CD4-positive, alpha-beta T cell treated with Interleukin-1 beta for 1 hour (primary cell): ENCODE results near the gene HM13.
A peak's percentile ranks its signal among the peaks of the same experiment; 100 is the strongest.
"Not testable (repeated sequence)": the region's sequence is repeated elsewhere in the genome, so short reads cannot be mapped to it uniquely, and the experiment has no call there.

Experiments used
- DNase-seq, 2 donors: peaks; one replicate each; pipeline ENCODE4 v3.0.0-alpha.2; 2020 to 2022

Gene HM13

GRCh38 chr20:31543966-31544598 lies 29.8 kb downstream of the HM13 start:
- no peak for DNase-seq

GRCh38 chr20:31544600-31544999 lies 30.4 kb downstream of the HM13 start:
- no peak for DNase-seq

- not testable (repeated sequence) for DNase-seq
Measured at GRCh38 chr20:31545621-31546040, 31.4 kb downstream of the HM13 start.

DNA sequence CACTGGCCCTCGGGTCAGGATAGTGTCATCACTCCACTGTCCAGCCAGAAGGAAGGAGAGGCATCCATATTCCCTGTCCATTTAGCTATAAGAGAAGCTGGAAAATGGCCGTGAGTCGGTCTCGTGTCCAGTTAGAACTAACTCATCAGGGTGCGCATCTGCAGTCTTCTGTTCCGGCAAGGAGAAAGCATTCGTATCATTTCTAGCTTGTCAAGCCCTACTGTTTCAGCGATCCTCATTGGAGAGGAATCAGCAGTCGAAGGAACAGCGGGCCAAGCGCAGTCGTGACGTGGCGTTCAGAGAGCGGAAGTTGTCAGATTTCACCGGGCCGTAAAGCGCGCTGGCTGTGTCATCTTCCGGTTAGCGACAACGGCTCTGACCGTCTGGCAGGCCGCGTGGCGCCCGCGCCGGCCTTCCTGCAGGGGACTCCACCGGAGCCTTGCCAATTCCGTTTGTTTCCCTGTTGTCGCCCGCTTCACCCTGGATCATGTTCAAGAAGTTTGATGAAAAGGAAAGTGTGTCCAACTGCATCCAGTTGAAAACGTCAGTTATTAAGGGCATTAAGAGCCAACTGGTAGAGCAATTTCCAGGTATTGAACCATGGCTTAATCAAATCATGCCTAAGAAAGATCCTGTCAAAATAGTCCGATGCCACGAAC lies 32.9 kb downstream of the HM13 start:
- DNase-seq: peak; percentile 85 to 86

GRCh38 chr20:31547720-31548298 lies 33.6 kb downstream of the HM13 start:
- no peak for DNase-seq

- no peak for DNase-seq
Measured at GRCh38 chr20:31548820-31549512, 34.7 kb downstream of the HM13 start.

GRCh38 chr20:31549513-31549880 lies 35.3 kb downstream of the HM13 start:
- no peak for DNase-seq

DNA sequence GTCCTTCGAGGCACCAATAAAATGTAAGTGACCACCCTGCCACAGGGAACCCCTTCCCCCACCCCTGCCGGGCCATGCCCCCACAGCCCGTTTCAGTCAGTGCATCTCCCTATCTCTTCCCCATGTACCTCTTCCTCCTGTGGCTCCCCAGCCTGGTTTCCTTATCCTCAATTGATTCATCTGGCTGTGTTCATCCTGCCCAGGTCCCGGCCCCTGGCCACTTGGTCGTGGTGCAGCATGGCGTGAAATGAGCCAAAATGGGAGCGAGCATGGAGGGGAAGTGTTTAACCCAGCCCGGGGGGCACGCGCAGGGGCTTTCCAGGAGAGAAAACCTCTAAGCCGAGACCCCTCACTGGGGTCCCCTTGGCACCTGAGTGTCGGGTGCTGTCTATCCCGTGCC lies 35.9 kb downstream of the HM13 start:
- no peak for DNase-seq

DNA sequence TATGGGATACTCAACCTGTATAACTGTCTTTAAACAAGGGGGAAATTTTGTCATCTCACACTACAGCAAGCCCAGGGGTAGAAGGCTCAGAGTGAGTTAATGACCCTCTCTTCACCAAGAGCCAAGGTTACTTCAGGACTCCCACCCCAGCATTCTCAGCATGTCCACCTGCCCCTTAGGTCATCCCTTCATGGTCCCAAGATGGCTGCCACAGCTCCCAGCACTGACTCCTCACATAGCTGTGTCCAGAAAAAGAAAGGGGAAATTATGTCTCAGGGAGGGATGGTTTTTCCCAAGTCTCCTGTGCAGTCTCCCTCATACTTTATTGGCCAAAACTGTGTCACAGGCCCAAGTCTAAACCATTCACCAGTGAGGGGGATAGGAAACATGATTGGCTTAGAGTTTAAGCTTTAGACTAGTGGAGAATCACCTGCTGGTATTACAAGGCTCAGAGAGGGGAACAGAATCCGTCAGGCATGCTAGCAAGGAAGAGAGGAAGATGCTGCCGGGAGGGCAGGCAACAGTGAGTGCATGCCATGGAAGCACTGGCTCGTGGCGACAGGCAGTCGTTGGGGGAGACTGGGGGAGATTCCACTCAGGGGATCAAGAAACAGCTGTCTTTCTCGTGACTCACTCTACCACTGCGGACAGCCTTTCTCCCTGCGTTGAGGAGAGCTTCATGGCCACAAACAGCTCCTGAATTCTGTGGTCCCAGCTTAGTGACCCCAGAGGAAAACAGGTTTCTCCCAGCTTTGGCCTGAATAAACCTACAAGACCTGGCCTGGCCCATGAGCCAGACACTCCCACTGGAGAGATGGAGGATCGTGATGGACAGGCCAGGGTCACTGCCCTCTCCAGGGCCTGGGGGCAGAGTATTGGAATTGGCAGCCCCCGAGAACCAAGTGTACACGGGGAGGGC lies 37.2 kb downstream of the HM13 start:
- no peak for DNase-seq

DNA sequence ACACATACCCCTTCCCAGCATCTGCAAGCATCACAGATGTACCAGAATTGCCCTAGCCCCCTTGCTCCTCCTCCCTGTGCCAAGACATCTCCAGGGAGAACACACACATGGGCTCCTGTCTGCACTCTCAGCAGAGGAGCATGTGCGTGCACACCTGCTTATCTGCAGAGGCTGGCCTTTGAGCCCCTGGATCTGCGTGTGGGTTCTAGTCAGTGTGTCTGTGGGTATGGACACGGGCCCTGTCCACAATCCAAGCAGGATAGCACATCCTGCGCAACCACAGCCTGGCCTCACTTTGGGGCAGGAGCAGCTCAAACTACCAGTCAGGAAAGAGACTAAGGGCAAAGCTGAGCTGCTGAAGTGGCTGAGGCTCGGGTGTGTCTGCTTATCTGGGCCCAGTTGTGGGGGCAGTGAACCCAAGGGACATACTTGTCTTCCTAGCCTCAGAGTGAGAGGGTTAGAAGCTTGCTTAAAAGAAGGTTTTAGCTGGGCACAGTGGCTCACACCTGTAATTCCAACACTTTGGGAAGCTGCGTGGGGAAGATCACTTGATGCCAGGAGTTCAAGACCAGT lies 41.0 kb downstream of the HM13 start:
- no peak for DNase-seq

- no peak for DNase-seq
Measured at GRCh38 chr20:31559704-31560093, 45.5 kb downstream of the HM13 start.

- peak; percentile 75 to 78 for DNase-seq
Measured at GRCh38 chr20:31560094-31560745, 46.0 kb downstream of the HM13 start.

DNA sequence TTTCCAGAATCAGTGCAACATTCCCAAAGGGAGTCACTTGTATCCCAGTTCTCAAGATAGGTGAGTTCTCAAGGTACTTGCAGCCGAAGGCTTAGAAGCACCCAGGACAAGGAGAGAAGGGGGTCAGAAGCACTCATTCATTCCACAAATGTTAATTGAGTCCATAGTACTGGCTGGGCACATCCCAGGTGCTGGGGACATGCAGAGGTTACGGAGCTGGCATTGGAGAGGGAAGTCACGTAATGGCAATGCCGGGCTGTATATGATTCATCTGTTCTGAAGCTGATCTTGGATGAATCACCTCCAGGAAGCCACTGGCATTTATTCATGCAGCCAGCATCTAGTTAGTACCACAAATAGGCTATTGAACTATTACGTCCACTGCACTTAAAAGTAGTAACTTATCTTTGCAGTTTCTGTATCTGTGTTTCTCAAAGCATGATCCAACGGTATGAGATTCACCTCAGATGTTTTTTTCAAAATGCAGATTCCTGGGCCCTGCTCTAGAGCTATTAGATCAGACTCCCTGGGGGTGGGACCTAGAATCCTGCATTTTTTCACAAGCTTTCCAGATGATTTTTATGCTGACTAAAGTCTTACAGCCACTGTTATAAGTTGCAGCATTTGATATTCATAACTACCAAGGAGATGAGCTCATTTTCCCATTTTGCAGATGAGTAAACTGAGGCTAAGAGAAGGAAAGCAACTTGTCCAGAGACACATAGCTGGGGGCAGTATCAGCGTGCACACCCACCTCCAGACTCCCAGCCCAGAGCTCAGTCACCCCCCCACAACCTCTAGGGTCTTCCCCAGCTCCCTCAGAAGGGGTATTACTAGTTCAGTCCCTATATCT lies 46.7 kb downstream of the HM13 start:
- peak in 1 of 2 donors; percentile 34 for DNase-seq

DNA sequence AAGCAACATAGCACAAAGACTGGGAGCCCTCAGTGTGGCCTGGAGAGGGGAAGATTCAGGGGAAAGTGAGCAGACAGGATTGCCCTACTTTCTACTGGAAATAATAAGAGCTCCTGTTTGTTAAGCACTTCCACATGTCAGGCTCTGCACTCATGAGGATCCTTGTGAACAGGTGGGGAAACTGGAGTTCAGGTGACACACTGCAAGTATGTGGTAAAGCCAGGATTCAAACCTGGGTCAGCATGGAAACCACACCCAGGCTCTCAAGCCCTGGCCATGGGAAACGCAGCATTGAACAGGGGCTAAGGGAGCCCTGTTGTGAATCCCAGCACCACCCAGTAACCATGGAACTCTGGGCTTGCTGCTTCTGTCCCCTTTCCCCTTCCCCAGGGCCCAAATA lies 48.0 kb downstream of the HM13 start:
- DNase-seq: no peak

DNA sequence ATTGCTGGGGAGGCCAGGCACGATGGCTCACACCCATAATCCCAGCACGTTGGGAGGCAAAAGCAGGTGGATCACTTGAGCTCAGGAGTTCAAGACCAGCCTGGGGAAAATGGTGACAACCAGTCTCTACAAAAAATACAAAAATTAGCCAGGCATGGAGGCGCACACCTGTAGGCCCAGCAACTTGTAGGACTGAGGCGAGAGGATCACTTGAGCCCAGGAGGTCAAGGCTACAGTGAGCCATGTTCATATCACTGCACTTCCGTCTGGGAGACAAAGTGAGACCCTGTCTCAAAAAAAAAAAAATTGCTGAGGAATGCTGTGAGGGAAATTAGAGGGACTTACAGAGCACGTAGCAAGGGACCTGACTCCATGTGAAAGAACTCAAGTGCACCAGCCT lies 50.0 kb downstream of the HM13 start:
- no peak for DNase-seq

GRCh38 chr20:31565699-31566318 lies 51.6 kb downstream of the HM13 start:
- DNase-seq: no peak

DNA sequence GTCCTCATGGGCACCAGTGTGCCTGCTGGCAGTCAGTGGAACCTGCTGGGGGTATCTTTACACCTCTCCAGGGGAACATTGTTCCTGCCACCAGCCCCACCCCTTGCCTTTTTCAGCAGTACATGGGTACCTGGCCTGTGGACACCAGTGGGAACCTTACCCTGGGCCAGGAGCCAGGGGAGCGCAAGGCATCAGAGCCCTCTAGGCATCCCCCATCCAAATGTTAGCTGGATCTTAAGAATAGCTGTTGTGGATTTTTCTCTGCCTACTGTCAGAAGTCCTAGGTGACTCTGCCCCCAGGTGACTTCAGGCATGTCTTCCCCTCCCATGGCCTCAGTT lies 52.0 kb downstream of the HM13 start:
- DNase-seq: no peak

- peak in 1 of 2 donors; percentile 1 for DNase-seq
Measured at GRCh38 chr20:31566658-31567379, 52.6 kb downstream of the HM13 start.

- DNase-seq: no peak
Measured at GRCh38 chr20:31567380-31567720, 53.1 kb downstream of the HM13 start.
